Right cardiac atrium (tissue), 5 donors: ENCODE results near the gene RYR2. TPM values are rescaled to one million over a fixed set of nuclear protein-coding genes. Genes with fewer than 3 reads are reported as not detected.

Experiments
- ATAC-seq, 2 donors: fragments of 200-7000 bp; cut with Tn5 transposase; one replicate each; pipeline versions ENCODE4 v1.8.0 to v1.9.1; 2020; ENCODE audit warnings: moderate library complexity in 2 of 2, mild to moderate bottlenecking in 1 of 2
- DNase-seq, 3 donors: peaks; one replicate each; pipeline ENCODE4 v3.0.0-alpha.2; 2020
- H3K27ac ChIP-seq: one replicate; pipeline ENCODE4 v1.5.1; 2013; ENCODE audit warnings: mild to moderate bottlenecking, low read length, control low read depth, moderate library complexity
- H3K27me3 ChIP-seq: one replicate; pipeline ENCODE4 v1.6.1; 2013; ENCODE audit not compliant: control insufficient read depth, insufficient read depth
- H3K4me1 ChIP-seq: one replicate; pipeline ENCODE4 v1.6.1; 2013; ENCODE audit warnings: low read length; ENCODE audit not compliant: control insufficient read depth, insufficient read depth
- H3K4me3 ChIP-seq: one replicate; pipeline ENCODE4 v1.5.1; 2013; ENCODE audit warnings: low read length, control low read depth
- H3K9me3 ChIP-seq: one replicate; pipeline ENCODE4 v1.6.1; 2013; ENCODE audit warnings: low read length; ENCODE audit not compliant: control insufficient read depth
- WGBS: extraction: QIAGEN DNeasy Blood & Tissue Kit; methylation state at CpG from one replicate; pipeline ENCODE4 v1.1.7; 2013; 5-methylcytosine and 5-hydroxymethylcytosine counted together
- intact Hi-C, 4 donors: fragments of 100-400 bp; cut with DNase I; formaldehyde crosslinking; loops; one replicate each; pipeline versions ENCODE4 v1.11.0 to v1.14.0; 2022 to 2023
- polyA plus RNA-seq: library from polyadenylated mRNA; stranded (reverse); fragments of 200-250 nt; gene quantifications from one replicate; pipeline ENCODE4 v1.2.3, GENCODE V29; 2013
- total RNA-seq, 4 donors: library from RNA; stranded (reverse); fragmentation: NEBNext Ultra II Directional; extraction: Animal tissue kit (Norgen Biotek cat#: 25700); gene quantifications; one replicate each; pipeline ENCODE4 v1.2.1, GENCODE V29; 2021
- donor health status: healthy with polysubstance abuse.
- donor health status: DM: no; HTN: yes; CAD: no.
- donor health status: DM: no; HTN: no; CAD: no.
- donor health status: DM: no; HTN: yes; CAD: no; lungs with severe emphysema.
- donor health status: DM: yes; HTN: yes; CAD: no.

The RYR2 gene
- total and polyA plus RNA-seq, 5 donors: 166 to 716 (median 487) TPM

DNA sequence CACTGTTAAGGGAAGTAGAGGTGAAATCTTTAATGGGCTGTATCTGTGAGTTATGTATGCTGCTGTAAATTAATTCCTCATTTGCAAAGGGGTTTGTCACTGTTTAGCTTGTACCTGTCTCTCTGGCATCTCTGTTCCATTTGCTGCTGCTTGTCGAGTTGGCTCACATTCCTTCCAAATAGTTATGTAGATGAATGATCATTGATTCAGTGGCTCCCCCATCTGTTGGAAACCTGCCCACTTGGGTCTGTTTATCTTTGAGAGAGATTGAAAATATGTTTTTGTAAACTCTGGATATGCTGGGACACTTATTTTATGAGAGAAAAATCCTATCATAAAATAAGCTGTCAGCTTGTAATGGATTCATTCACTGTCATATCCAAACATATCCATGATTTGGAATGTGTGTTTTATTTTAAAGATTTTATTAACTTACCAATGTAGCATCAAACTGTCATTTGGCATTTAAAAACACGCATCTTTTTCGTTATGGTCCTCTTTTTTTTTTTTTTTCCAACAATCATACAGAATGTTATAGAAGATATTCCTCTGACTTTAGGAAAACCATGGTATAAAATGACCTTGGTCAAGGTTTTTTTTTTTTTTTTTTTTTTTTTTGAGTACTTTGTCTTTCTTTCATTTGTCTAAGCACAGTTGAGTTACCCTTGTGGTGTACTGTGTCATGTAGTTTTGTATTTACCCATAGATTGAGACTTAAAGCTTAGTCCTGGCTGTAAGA, 3.5 kb downstream of the RYR2 start:
- DNase-seq (no peak), ATAC-seq (no peak)
- no peaks in the 10 kb centered on the region for H3K9me3 ChIP-seq
- 26% methylated on average over 3 of the region's 3 CpGs for WGBS
- no peaks in the 10 kb centered on the region for H3K4me1 ChIP-seq
- H3K4me3 ChIP-seq: peak overlapping the region; percentile 28
- peak overlapping the region; percentile 83 for H3K27ac ChIP-seq
- H3K27me3 ChIP-seq: no peaks in the 10 kb centered on the region
- intact Hi-C loops: no loop called here

GRCh38 chr1:237048803-237049202, 6.8 kb downstream of the RYR2 start:
- intact Hi-C loops: no loop called here
- Histone ChIP-seq H3K27me3 (no peaks in the 10 kb centered on the region), H3K4me3 (peak overlapping the region; percentile 11), H3K27ac (peak overlapping the region; percentile 66), H3K4me1 (peaks cover 2% of the 10 kb centered on the region), H3K9me3 (no peaks in the 10 kb centered on the region)
- ATAC-seq: no peak
- no peak for DNase-seq
- WGBS: 72% methylated on average over 5 of the region's 5 CpGs

DNA sequence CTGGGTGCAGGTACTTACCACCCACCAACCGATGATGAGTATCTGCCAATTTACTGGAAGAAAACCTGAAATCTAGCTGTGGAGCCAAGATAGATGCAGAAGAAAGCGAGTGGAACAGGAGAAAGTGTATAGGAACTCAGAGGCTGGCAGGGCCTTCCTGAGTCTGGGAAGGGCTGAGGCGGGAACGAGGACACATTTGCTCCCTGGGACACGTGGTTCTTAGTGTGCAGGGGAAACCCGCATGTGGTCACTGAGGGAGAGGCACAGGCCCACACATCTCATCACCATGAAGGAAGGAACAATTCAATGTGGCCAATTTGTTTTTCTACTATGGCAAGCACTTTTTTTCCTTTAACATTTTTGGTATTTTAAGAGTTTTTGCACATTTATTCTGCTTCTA, 8.2 kb downstream of the RYR2 start:
- 56% methylated on average over 6 of the region's 6 CpGs for WGBS
- peak; percentile 34 to 35 for ATAC-seq
- Histone ChIP-seq H3K9me3 (no peaks in the 10 kb centered on the region), H3K27me3 (no peaks in the 10 kb centered on the region), H3K4me3 (no peak overlapping the region), H3K4me1 (peaks cover 2% of the 10 kb centered on the region), H3K27ac (no peak overlapping the region)
- DNase-seq: no peak
- intact Hi-C loops: no loop called here

GRCh38 chr1:237050915-237051314, 8.9 kb downstream of the RYR2 start:
- intact Hi-C loops: no loop called here
- WGBS: 70% methylated on average over 3 of the region's 3 CpGs
- H3K27me3 ChIP-seq: no peaks in the 10 kb centered on the region
- peaks cover 2% of the 10 kb centered on the region for H3K4me1 ChIP-seq
- H3K9me3 ChIP-seq: no peaks in the 10 kb centered on the region
- ATAC-seq (no peak), DNase-seq (no peak)
- no peak overlapping the region for H3K4me3 ChIP-seq
- no peak overlapping the region for H3K27ac ChIP-seq

GRCh38 chr1:237054313-237054712, 12.3 kb downstream of the RYR2 start:
- intact Hi-C loops: no loop called here
- Histone ChIP-seq H3K4me1 (peaks cover 2% of the 10 kb centered on the region), H3K9me3 (no peaks in the 10 kb centered on the region), H3K4me3 (no peak overlapping the region), H3K27ac (no peak overlapping the region), H3K27me3 (no peaks in the 10 kb centered on the region)
- 65% methylated on average over 2 of the region's 2 CpGs for WGBS
- ATAC-seq (no peak), DNase-seq (no peak)

DNA sequence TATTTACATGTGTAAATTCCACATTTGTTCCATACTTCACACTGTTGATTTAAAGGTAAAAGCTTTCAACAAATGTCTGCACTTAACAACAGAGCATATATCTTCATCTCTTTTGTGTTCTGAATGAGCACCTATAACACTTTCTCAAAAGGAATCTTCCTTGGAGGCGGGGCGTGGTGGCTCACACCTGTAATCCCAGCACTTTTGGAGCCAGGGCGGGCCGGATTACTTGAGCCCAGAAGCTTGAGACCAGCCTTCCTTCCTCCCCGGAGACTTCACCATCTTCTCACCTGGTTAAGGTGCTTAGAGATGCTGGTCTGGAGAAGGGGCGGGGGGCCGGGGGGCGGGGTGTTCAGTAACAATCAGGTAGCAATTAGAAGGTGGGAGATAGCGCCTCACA, 16.5 kb downstream of the RYR2 start:
- DNase-seq (no peak), ATAC-seq (no peak)
- no peak overlapping the region for H3K4me3 ChIP-seq
- no peak overlapping the region for H3K27ac ChIP-seq
- intact Hi-C loops: no loop called here
- H3K4me1 ChIP-seq: peaks cover 1% of the 10 kb centered on the region
- WGBS: 71% methylated on average over 9 of the region's 9 CpGs
- no peaks in the 10 kb centered on the region for H3K9me3 ChIP-seq
- no peaks in the 10 kb centered on the region for H3K27me3 ChIP-seq

- H3K27me3 ChIP-seq: no peaks in the 10 kb centered on the region
- ATAC-seq: no peak
- H3K4me1 ChIP-seq: peaks cover 1% of the 10 kb centered on the region
- H3K9me3 ChIP-seq: no peaks in the 10 kb centered on the region
- H3K4me3 ChIP-seq: peak overlapping the region; percentile 27
- no peak overlapping the region for H3K27ac ChIP-seq
- no peak for DNase-seq
- 41% methylated on average over 3 of the region's 3 CpGs for WGBS
- intact Hi-C loops: no loop called here
Observed at GRCh38 chr1:237059244-237059643, 17.3 kb downstream of the RYR2 start.

GRCh38 chr1:237062976-237063375, 21.0 kb downstream of the RYR2 start:
- peaks cover 1% of the 10 kb centered on the region for H3K4me1 ChIP-seq
- H3K9me3 ChIP-seq: no peaks in the 10 kb centered on the region
- no peak for DNase-seq
- no peak overlapping the region for H3K4me3 ChIP-seq
- no peak for ATAC-seq
- H3K27ac ChIP-seq: no peak overlapping the region
- H3K27me3 ChIP-seq: no peaks in the 10 kb centered on the region
- intact Hi-C loops: no loop called here

GRCh38 chr1:237065903-237066302, 23.9 kb downstream of the RYR2 start:
- peak; percentile 6 to 35 for ATAC-seq
- 60% methylated on average over 3 of the region's 3 CpGs for WGBS
- H3K9me3 ChIP-seq: no peaks in the 10 kb centered on the region
- intact Hi-C loops: no loop called here
- peaks cover 1% of the 10 kb centered on the region for H3K4me1 ChIP-seq
- DNase-seq: no peak
- peak overlapping the region; percentile 37 for H3K27ac ChIP-seq
- H3K4me3 ChIP-seq: no peak overlapping the region
- no peaks in the 10 kb centered on the region for H3K27me3 ChIP-seq

DNA sequence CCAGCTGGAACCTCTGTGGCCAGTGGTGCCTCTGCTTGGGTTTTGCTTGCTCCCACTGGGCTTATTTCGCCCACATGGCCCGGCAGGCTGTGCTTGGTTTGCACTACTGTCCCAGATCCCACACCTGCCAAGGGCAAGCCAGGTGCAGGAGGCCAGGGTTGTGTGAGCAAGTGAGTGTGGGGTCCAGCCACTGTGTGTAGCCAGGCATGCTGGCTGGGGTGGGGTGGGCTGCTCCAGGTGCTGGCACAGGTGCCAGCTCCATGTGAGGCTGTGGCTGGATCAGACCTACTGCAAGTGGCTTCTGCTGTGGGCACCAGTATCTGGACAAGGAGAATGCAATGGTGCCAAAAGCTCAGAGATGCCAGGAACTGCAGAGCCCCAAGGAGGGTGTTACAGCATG, 28.5 kb downstream of the RYR2 start:
- H3K27me3 ChIP-seq: no peaks in the 10 kb centered on the region
- no peak overlapping the region for H3K27ac ChIP-seq
- intact Hi-C loops: no loop called here
- H3K4me1 ChIP-seq: no peaks in the 10 kb centered on the region
- H3K4me3 ChIP-seq: no peak overlapping the region
- ATAC-seq: peak; percentile 21 to 31
- WGBS: 83% methylated on average over 2 of the region's 2 CpGs
- DNase-seq: no peak
- H3K9me3 ChIP-seq: no peaks in the 10 kb centered on the region

DNA sequence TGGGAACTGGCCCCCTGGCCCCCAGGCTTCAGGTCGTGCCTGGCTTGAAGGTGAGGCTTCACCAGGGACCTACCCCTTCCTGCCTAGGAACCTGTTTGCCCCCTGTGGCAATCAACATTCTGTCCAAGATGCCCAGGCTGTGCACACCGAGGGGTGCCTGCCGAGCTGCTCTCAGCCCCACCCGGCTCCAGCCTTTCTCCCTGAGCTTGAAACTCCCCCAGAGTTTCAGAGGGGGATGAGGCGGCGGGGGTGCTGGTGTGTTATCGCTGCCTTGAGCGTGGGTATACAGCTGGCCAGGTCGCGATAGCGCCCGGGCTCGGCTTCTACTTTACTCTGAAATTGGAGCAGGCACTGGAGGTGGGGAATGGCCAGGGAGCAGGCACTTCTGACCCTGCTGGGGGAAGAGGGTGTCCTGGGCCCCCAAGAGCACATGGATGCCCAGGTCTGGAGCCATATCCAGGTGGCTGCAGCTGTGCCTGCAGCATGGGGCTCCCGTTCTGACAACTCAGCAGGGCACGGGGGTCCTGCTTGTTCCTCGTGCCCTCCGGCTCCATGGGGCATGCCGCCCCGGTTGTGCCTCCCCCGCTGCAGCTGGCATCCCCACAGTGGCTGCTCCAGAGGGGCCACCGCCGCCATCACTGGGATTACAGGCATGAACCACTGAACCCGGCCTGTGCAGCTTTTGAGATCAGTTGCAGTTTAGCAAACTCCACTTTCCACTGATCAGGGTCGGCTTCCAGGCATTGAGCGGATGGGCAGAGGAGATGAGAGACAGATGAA, 29.8 kb downstream of the RYR2 start:
- no peaks in the 10 kb centered on the region for H3K4me1 ChIP-seq
- WGBS: 67% methylated on average over 25 of the region's 25 CpGs
- H3K4me3 ChIP-seq: no peak overlapping the region
- intact Hi-C loops: no loop called here
- H3K27ac ChIP-seq: no peak overlapping the region
- DNase-seq (no peak), ATAC-seq (peak; percentile 31 to 36)
- H3K9me3 ChIP-seq: no peaks in the 10 kb centered on the region
- H3K27me3 ChIP-seq: no peaks in the 10 kb centered on the region
